Ovary (tissue), 3 donors: ENCODE data around the gene ATXN1.

Experiments
- CTCF ChIP-seq, 3 donors: fragments of 450-650 bp in 2 of 3; fragments of 200-600 bp in 1 of 3; IDR thresholded peaks; one replicate each; pipeline versions ENCODE4 v1.5.1 to v1.8.0; 2016 to 2022; ENCODE audit warnings: antibody characterized with exemption in 3 of 3, mild to moderate bottlenecking in 1 of 3
- EP300 ChIP-seq: sonication (generic); formaldehyde crosslinking; IDR thresholded peaks from one replicate; pipeline ENCODE4 v1.6.1; 2017; ENCODE audit warnings: antibody characterized with exemption
- donor health status: DM: no; HTN: no; CAD: no.

GRCh38 chr6:16542070-16542469 lies 219.2 kb downstream of the ATXN1 start:
- TF ChIP-seq CTCF (IDR thresholded peaks at IDR 0.05) (no peak), EP300 (no peak)
